ENCODE results near the gene IRF3. TPM values are rescaled to one million over a fixed set of nuclear protein-coding genes. Genes with fewer than 3 reads are reported as not detected.

The IRF3 gene
- total and polyA plus RNA-seq, 2 donors (not counting 1 experiment from before 2014, with no cell fraction given): 233 to 262 TPM

- peaks cover 0 to 1% (median 0%) of the 10 kb centered on the region in 3 donors for H3K9me3 ChIP-seq (ENCODE audit: control extremely low read depth in 1 of 3, control insufficient read depth in 2 of 3, insufficient read depth in 1 of 3, low read length in 2 of 3)
- ChIA-PET CTCF (interaction anchor here (0.5 kb wide), 1 partner anchor 187 kb away, joined by 3 read pairs; no protein-coding TSS in a partner anchor), POLR2A (no interaction called here)
- DNase-seq: no peak
- WGBS (ENCODE audit: insufficient coverage): 98% methylated on average over 22 of the region's 22 CpGs
- Mint-ChIP-seq H3K9me3 (ENCODE audit: insufficient read depth) (no peaks in the 10 kb centered on the region), H3K27ac (no peak overlapping the region), H3K4me3 (no peak overlapping the region), H3K27me3 (no peaks in the 10 kb centered on the region), H3K4me1 (peaks cover 2% of the 10 kb centered on the region)
- H3K36me3 ChIP-seq (replicated peaks in 1 of 2; ENCODE audit: control extremely low read depth in 1 of 2, control insufficient read depth in 1 of 2, extremely low read depth in 1 of 2, insufficient read depth in 2 of 2, low read length in 1 of 2): peaks cover 2 to 88% of the 10 kb centered on the region in 2 experiments
- TF ChIP-seq, protein P1, sequence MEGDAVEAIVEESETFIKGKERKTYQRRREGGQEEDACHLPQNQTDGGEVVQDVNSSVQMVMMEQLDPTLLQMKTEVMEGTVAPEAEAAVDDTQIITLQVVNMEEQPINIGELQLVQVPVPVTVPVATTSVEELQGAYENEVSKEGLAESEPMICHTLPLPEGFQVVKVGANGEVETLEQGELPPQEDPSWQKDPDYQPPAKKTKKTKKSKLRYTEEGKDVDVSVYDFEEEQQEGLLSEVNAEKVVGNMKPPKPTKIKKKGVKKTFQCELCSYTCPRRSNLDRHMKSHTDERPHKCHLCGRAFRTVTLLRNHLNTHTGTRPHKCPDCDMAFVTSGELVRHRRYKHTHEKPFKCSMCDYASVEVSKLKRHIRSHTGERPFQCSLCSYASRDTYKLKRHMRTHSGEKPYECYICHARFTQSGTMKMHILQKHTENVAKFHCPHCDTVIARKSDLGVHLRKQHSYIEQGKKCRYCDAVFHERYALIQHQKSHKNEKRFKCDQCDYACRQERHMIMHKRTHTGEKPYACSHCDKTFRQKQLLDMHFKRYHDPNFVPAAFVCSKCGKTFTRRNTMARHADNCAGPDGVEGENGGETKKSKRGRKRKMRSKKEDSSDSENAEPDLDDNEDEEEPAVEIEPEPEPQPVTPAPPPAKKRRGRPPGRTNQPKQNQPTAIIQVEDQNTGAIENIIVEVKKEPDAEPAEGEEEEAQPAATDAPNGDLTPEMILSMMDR (IDR thresholded peaks at IDR 0.05): no peak
- no peak for TF ChIP-seq EZH2 (IDR thresholded peaks at IDR 0.05; ENCODE audit: borderline replicate concordance, insufficient read depth, low read depth, low read length, poor library complexity, severe bottlenecking)
- no peak overlapping the region for H3K9ac ChIP-seq (ENCODE audit: low read length)
- H4K20me1 ChIP-seq (ENCODE audit: control insufficient read depth, insufficient read depth, low read length, poor library complexity, severe bottlenecking): peaks cover 82% of the 10 kb centered on the region
- no peak for ATAC-seq (ENCODE audit: low read depth)
- intact Hi-C loops (cut with micrococcal nuclease): no loop called here
- peaks cover 39% of the 10 kb centered on the region for H3K79me2 ChIP-seq (ENCODE audit: control insufficient read depth, insufficient read depth, low read length)
- no peaks in the 10 kb centered on the region for H3K4me1 ChIP-seq (ENCODE audit: control insufficient read depth in 2 of 2, insufficient read depth in 2 of 2, low read length in 2 of 2)
- H3K4me3 ChIP-seq (ENCODE audit: control extremely low read depth in 1 of 5, extremely low read depth in 1 of 5, insufficient read depth in 1 of 5, low read depth in 2 of 5, low read length in 4 of 5): no peak overlapping the region
- H3K4me2 ChIP-seq (replicated peaks; ENCODE audit: low read depth, low read length, poor library complexity, severe bottlenecking): no peak overlapping the region
- no peak overlapping the region for H3K27ac ChIP-seq (ENCODE audit: low read length in 2 of 2)
- no peak overlapping the region for H2AFZ ChIP-seq (ENCODE audit: insufficient read depth, low read depth, low read length, poor library complexity, severe bottlenecking)
- H3K27me3 ChIP-seq (replicated peaks in 1 of 4; ENCODE audit: control extremely low read depth in 1 of 4, control insufficient read depth in 3 of 4, insufficient read depth in 4 of 4, low read length in 3 of 4): no peaks in the 10 kb centered on the region
Observed at GRCh38 chr19:49657493-49658138, 8.0 kb downstream of the IRF3 start.

GRCh38 chr19:49656456-49657109, 9.1 kb downstream of the IRF3 start:
- ATAC-seq (ENCODE audit: low read depth): no peak
- no peak overlapping the region for H3K27ac ChIP-seq (ENCODE audit: low read length in 2 of 2)
- WGBS (ENCODE audit: insufficient coverage): 94% methylated on average over 17 of the region's 17 CpGs
- intact Hi-C loops (cut with micrococcal nuclease): no loop called here
- DNase-seq: no peak
- H3K27ac Mint-ChIP-seq: no peak overlapping the region
- no peak overlapping the region for H3K9ac ChIP-seq (ENCODE audit: low read length)
- no peak overlapping the region for H3K4me3 ChIP-seq (ENCODE audit: control extremely low read depth in 1 of 5, extremely low read depth in 1 of 5, insufficient read depth in 1 of 5, low read depth in 2 of 5, low read length in 4 of 5)
- CTCF ChIA-PET: interaction anchor here (1.6 kb wide), 1 partner anchor 88 kb away, joined by 4 read pairs; no protein-coding TSS in a partner anchor
- peaks cover 31% of the 10 kb centered on the region for H3K79me2 ChIP-seq (ENCODE audit: control insufficient read depth, insufficient read depth, low read length)
- no peak for TF ChIP-seq EZH2 (IDR thresholded peaks at IDR 0.05; ENCODE audit: borderline replicate concordance, insufficient read depth, low read depth, low read length, poor library complexity, severe bottlenecking)
- TF ChIP-seq, protein P1 (IDR thresholded peaks at IDR 0.05): no peak
- H3K27me3 Mint-ChIP-seq: no peaks in the 10 kb centered on the region
- POLR2A ChIA-PET: no interaction called here
- H3K4me1 ChIP-seq (ENCODE audit: control insufficient read depth in 2 of 2, insufficient read depth in 2 of 2, low read length in 2 of 2): no peaks in the 10 kb centered on the region
- peaks cover 74% of the 10 kb centered on the region for H4K20me1 ChIP-seq (ENCODE audit: control insufficient read depth, insufficient read depth, low read length, poor library complexity, severe bottlenecking)
- H3K9me3 ChIP-seq (ENCODE audit: control extremely low read depth in 1 of 3, control insufficient read depth in 2 of 3, insufficient read depth in 1 of 3, low read length in 2 of 3): peaks cover 0 to 4% (median 0%) of the 10 kb centered on the region in 3 donors
- no peak overlapping the region for H3K4me2 ChIP-seq (replicated peaks; ENCODE audit: low read depth, low read length, poor library complexity, severe bottlenecking)
- no peaks in the 10 kb centered on the region for H3K4me1 Mint-ChIP-seq
- peaks cover 0 to 81% of the 10 kb centered on the region in 2 experiments for H3K36me3 ChIP-seq (replicated peaks in 1 of 2; ENCODE audit: control extremely low read depth in 1 of 2, control insufficient read depth in 1 of 2, extremely low read depth in 1 of 2, insufficient read depth in 2 of 2, low read length in 1 of 2)
- no peak overlapping the region for H2AFZ ChIP-seq (ENCODE audit: insufficient read depth, low read depth, low read length, poor library complexity, severe bottlenecking)
- no peak overlapping the region for H3K4me3 Mint-ChIP-seq
- no peaks in the 10 kb centered on the region for H3K27me3 ChIP-seq (replicated peaks in 1 of 4; ENCODE audit: control extremely low read depth in 1 of 4, control insufficient read depth in 3 of 4, insufficient read depth in 4 of 4, low read length in 3 of 4)
- H3K9me3 Mint-ChIP-seq (ENCODE audit: insufficient read depth): no peaks in the 10 kb centered on the region
